Gastroesophageal sphincter (tissue), 3 donors: Measurements from ENCODE around the gene CCDC154.

ENCODE experiments used
- CTCF ChIP-seq, 4 experiments: fragments of 200-600 bp in 2 of 4; fragments of 450-650 bp in 2 of 4; sonication (generic) in 1 of 4; IDR thresholded peaks; one replicate each; pipeline ENCODE4 v1.5.1; 2017 to 2019; ENCODE audit warnings: antibody characterized with exemption in 4 of 4, mild to moderate bottlenecking in 2 of 4, moderate library complexity in 2 of 4
- EP300 ChIP-seq: sonication (generic); formaldehyde crosslinking; IDR thresholded peaks from one replicate; pipeline ENCODE4 v1.6.1; 2017; ENCODE audit warnings: antibody characterized with exemption, mild to moderate bottlenecking
- POLR2A ChIP-seq, 2 donors: fragments of 450-650 bp; IDR thresholded peaks; one replicate each; pipeline ENCODE4 v1.6.1; 2017; ENCODE audit warnings: antibody characterized with exemption in 2 of 2, mild to moderate bottlenecking in 2 of 2, moderate library complexity in 1 of 2
- POLR2AphosphoS5 ChIP-seq: sonication (generic); formaldehyde crosslinking; IDR thresholded peaks from one replicate; pipeline ENCODE4 v1.6.1; 2017; ENCODE audit warnings: antibody characterized with exemption

- no peak for TF ChIP-seq CTCF (IDR thresholded peaks at IDR 0.05)
- TF ChIP-seq POLR2AphosphoS5, result no peak
- TF ChIP-seq POLR2A (IDR thresholded peaks at IDR 0.05), result no peak
- TF ChIP-seq EP300, result no peak
Measured at GRCh38 chr16:1403733-1404132, 40.6 kb downstream of the CCDC154 start.
